HEK293 (cell line): ENCODE results near the gene IKZF2.

Source experiments
- CTCF ChIA-PET: fragments of 350-600 bp; formaldehyde crosslinking; extraction: SDS; loops from one replicate; lab custom pipeline; 2021; ENCODE audit warnings: antibody characterized with exemption; lab: Yijun Ruan, JAX
- POLR2A ChIA-PET: fragments of 300-600 bp; formaldehyde crosslinking; extraction: SDS; loops from one replicate; lab custom pipeline; 2020; ENCODE audit warnings: antibody characterized with exemption, inconsistent platforms; lab: Yijun Ruan, JAX
- H3K27ac ChIP-seq: fragments of 200-500 bp; sonication (Bioruptor generic); 2 replicates; pipeline ENCODE4 v1.5.1; 2014; ENCODE audit warnings: low read depth, low read length, control low read depth, inconsistent platforms; ENCODE audit errors: extremely low read depth
- H3K36me3 ChIP-seq, 2 experiments: fragments of 200-500 bp in 1 of 2; sonication (Bioruptor generic) in 1 of 2; 1 replicate in 1 of 2; 2 replicates in 1 of 2; pipeline ENCODE4 v1.5.1; 2014 to 2017; ENCODE audit warnings: inconsistent platforms in 2 of 2, low read length in 2 of 2; ENCODE audit not compliant: control insufficient read depth in 2 of 2, insufficient read depth in 1 of 2
- H3K4me1 ChIP-seq: fragments of 200-500 bp; sonication (Bioruptor generic); 2 replicates; pipeline ENCODE4 v1.5.1; 2014; ENCODE audit warnings: mild to moderate bottlenecking, low read length, inconsistent platforms; ENCODE audit not compliant: control insufficient read depth, insufficient read depth
- H3K4me3 ChIP-seq: 2 replicates; pipeline ENCODE4 v1.5.1; 2011; ENCODE audit warnings: low read depth, mild to moderate bottlenecking, control low read depth, low read length, moderate library complexity
- H3K9me3 ChIP-seq: fragments of 200-500 bp; sonication (Bioruptor generic); 2 replicates; pipeline ENCODE4 v1.5.1; 2014; ENCODE audit warnings: low read depth, low read length, inconsistent platforms; ENCODE audit not compliant: control insufficient read depth, insufficient read depth
- BCL11B ChIP-seq: fragments of 450-650 bp; formaldehyde crosslinking; IDR thresholded peaks from 2 replicates; pipeline ENCODE4 v1.5.1; 2016; ENCODE audit warnings: low read depth, missing biosample characterization, missing genetic modification characterization
- GLIS1 ChIP-seq: fragments of 450-650 bp; formaldehyde crosslinking; IDR thresholded peaks from 2 replicates; pipeline ENCODE4 v1.5.1; 2016; ENCODE audit warnings: missing biosample characterization, missing genetic modification characterization
- HOXA7 ChIP-seq: sonication (generic); formaldehyde crosslinking; IDR thresholded peaks from 2 replicates; pipeline ENCODE4 v1.8.1; 2022; ENCODE audit warnings: missing genetic modification reagents, borderline replicate concordance
- KLF10 ChIP-seq: fragments of 450-650 bp; IDR thresholded peaks from 2 replicates; pipeline ENCODE4 v1.5.1; 2018; ENCODE audit warnings: missing biosample characterization, mild to moderate bottlenecking, missing genetic modification characterization
- SETDB1 ChIP-seq: IDR thresholded peaks from one replicate; pipeline ENCODE4 v1.6.1; 2017; ENCODE audit warnings: mild to moderate bottlenecking, low read length, moderate library complexity, mixed read lengths; ENCODE audit not compliant: insufficient read length
- SP7 ChIP-seq: fragments of 450-650 bp; formaldehyde crosslinking; IDR thresholded peaks from 2 replicates; pipeline ENCODE4 v1.5.1; 2016; ENCODE audit warnings: missing biosample characterization, missing genetic modification characterization
- TSHZ1 ChIP-seq: fragments of 450-650 bp; formaldehyde crosslinking; IDR thresholded peaks from 2 replicates; pipeline ENCODE4 v1.5.1; 2016; ENCODE audit warnings: missing biosample characterization, missing genetic modification characterization, borderline replicate concordance
- ZBTB44 ChIP-seq: fragments of 450-650 bp; IDR thresholded peaks from 2 replicates; pipeline ENCODE4 v1.5.1; 2018; ENCODE audit warnings: missing biosample characterization, mild to moderate bottlenecking, missing genetic modification characterization
- ZBTB48 ChIP-seq: fragments of 450-650 bp; formaldehyde crosslinking; IDR thresholded peaks from 2 replicates; pipeline ENCODE4 v1.5.1; 2016; ENCODE audit warnings: missing biosample characterization, missing genetic modification characterization
- ZNF112 ChIP-seq: fragments of 450-650 bp; formaldehyde crosslinking; IDR thresholded peaks from 2 replicates; pipeline ENCODE4 v1.5.0; 2017; ENCODE audit warnings: missing biosample characterization, missing genetic modification characterization
- ZNF138 ChIP-seq: fragments of 450-650 bp; formaldehyde crosslinking; IDR thresholded peaks from 2 replicates; pipeline ENCODE4 v1.5.1; 2016; ENCODE audit warnings: missing biosample characterization, missing genetic modification characterization, borderline replicate concordance
- ZNF174 ChIP-seq: fragments of 450-650 bp; formaldehyde crosslinking; IDR thresholded peaks from 2 replicates; pipeline ENCODE4 v1.5.0; 2017; ENCODE audit warnings: missing biosample characterization, mild to moderate bottlenecking, missing genetic modification characterization
- ZNF23 ChIP-seq: fragments of 450-650 bp; formaldehyde crosslinking; IDR thresholded peaks from 2 replicates; pipeline ENCODE4 v1.5.1; 2016; ENCODE audit warnings: missing biosample characterization, missing genetic modification characterization, borderline replicate concordance
- ZNF266 ChIP-seq: fragments of 450-650 bp; formaldehyde crosslinking; IDR thresholded peaks from 2 replicates; pipeline ENCODE4 v1.5.1; 2016; ENCODE audit warnings: missing biosample characterization, missing genetic modification characterization, low read depth
- ZNF274 ChIP-seq, 2 experiments: fragments of 200-500 bp in 1 of 2; fragments of 450-650 bp in 1 of 2; sonication (Bioruptor generic) in 1 of 2; formaldehyde crosslinking in 1 of 2; IDR thresholded peaks; 2 replicates each; pipeline versions ENCODE4 v1.5.1 to v1.6.1; 2014 to 2016; ENCODE audit warnings: borderline replicate concordance in 1 of 2, inconsistent platforms in 1 of 2, low read length in 1 of 2, missing biosample characterization in 1 of 2, missing genetic modification characterization in 1 of 2
- ZNF350 ChIP-seq: fragments of 450-650 bp; formaldehyde crosslinking; IDR thresholded peaks from 2 replicates; pipeline ENCODE4 v1.5.0; 2017; ENCODE audit warnings: missing biosample characterization, mild to moderate bottlenecking, missing genetic modification characterization
- ZNF513 ChIP-seq: fragments of 450-650 bp; IDR thresholded peaks from 2 replicates; pipeline ENCODE4 v1.5.1; 2018; ENCODE audit warnings: missing biosample characterization, missing genetic modification characterization
- ZNF530 ChIP-seq: fragments of 450-650 bp; formaldehyde crosslinking; IDR thresholded peaks from 2 replicates; pipeline ENCODE4 v1.5.1; 2016; ENCODE audit warnings: low read depth, missing biosample characterization, missing genetic modification characterization
- ZNF623 ChIP-seq: fragments of 450-650 bp; formaldehyde crosslinking; IDR thresholded peaks from 2 replicates; pipeline ENCODE4 v1.5.1; 2016; ENCODE audit warnings: missing biosample characterization, missing genetic modification characterization
- ZNF645 ChIP-seq: fragments of 450-650 bp; formaldehyde crosslinking; IDR thresholded peaks from 2 replicates; pipeline ENCODE4; 2016; ENCODE audit warnings: missing biosample characterization, missing genetic modification characterization
- ZNF660 ChIP-seq: fragments of 450-650 bp; IDR thresholded peaks from 2 replicates; pipeline ENCODE4 v1.5.1; 2018; ENCODE audit warnings: missing biosample characterization, mild to moderate bottlenecking, missing genetic modification characterization
- ZNF692 ChIP-seq: fragments of 450-650 bp; formaldehyde crosslinking; IDR thresholded peaks from 2 replicates; pipeline ENCODE4 v1.5.1; 2016; ENCODE audit warnings: missing biosample characterization, missing genetic modification characterization
- ZNF791 ChIP-seq: fragments of 450-650 bp; formaldehyde crosslinking; IDR thresholded peaks from 2 replicates; pipeline ENCODE4 v1.5.1; 2016; ENCODE audit warnings: missing biosample characterization, missing genetic modification characterization
- ZNF792 ChIP-seq: fragments of 450-650 bp; formaldehyde crosslinking; IDR thresholded peaks from 2 replicates; pipeline ENCODE4 v1.5.1; 2016; ENCODE audit warnings: missing biosample characterization, missing genetic modification characterization
- TF ChIP-seq, protein P1 (sequence below): fragments of 450-650 bp; formaldehyde crosslinking; IDR thresholded peaks from 2 replicates; pipeline ENCODE4 v1.5.1; 2017; ENCODE audit warnings: missing biosample characterization, missing genetic modification characterization

Gene IKZF2

GRCh38 chr2:213002383-213002782 is 149.0 kb downstream of the IKZF2 start (continued):
- no peak for TF ChIP-seq ZNF692
- no peak for TF ChIP-seq ZBTB44 (tag by site-specific recombination)
- TF ChIP-seq SP7 (tag by site-specific recombination): no peak
- no peak for TF ChIP-seq ZNF274 (IDR thresholded peaks at IDR 0.05; ENCODE audit: low read length)
- no peak for TF ChIP-seq ZNF274 (tag by site-specific recombination; IDR thresholded peaks at IDR 0.05; ENCODE audit: borderline replicate concordance)
- no peak for TF ChIP-seq ZNF174 (tag by site-specific recombination)
- no peak for TF ChIP-seq ZNF792
- TF ChIP-seq TSHZ1 (tag by site-specific recombination): no peak
- TF ChIP-seq, protein P1, sequence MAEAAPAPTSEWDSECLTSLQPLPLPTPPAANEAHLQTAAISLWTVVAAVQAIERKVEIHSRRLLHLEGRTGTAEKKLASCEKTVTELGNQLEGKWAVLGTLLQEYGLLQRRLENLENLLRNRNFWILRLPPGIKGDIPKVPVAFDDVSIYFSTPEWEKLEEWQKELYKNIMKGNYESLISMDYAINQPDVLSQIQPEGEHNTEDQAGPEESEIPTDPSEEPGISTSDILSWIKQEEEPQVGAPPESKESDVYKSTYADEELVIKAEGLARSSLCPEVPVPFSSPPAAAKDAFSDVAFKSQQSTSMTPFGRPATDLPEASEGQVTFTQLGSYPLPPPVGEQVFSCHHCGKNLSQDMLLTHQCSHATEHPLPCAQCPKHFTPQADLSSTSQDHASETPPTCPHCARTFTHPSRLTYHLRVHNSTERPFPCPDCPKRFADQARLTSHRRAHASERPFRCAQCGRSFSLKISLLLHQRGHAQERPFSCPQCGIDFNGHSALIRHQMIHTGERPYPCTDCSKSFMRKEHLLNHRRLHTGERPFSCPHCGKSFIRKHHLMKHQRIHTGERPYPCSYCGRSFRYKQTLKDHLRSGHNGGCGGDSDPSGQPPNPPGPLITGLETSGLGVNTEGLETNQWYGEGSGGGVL (tag by site-specific recombination): no peak
- TF ChIP-seq HOXA7 (CRISPR knock-in tag): no peak
- no peak for TF ChIP-seq ZNF266 (tag by site-specific recombination)
- no peak for TF ChIP-seq ZNF660 (tag by site-specific recombination)

- ChIA-PET POLR2A (no interaction called here), CTCF (no interaction called here)
- no peak for TF ChIP-seq SETDB1
- TF ChIP-seq BCL11B (tag by site-specific recombination): no peak
- no peak for TF ChIP-seq ZNF138 (tag by site-specific recombination)
- no peak for TF ChIP-seq ZNF623 (tag by site-specific recombination)
- no peak for TF ChIP-seq ZBTB48
- no peak for TF ChIP-seq ZNF645 (tag by site-specific recombination)
- TF ChIP-seq KLF10 (tag by site-specific recombination): no peak
- no peak for TF ChIP-seq ZNF530 (tag by site-specific recombination)
- TF ChIP-seq ZNF112: no peak
- TF ChIP-seq ZNF513 (tag by site-specific recombination): no peak
- TF ChIP-seq ZNF350 (tag by site-specific recombination): no peak
- TF ChIP-seq ZNF791 (tag by site-specific recombination): no peak
- no peak for TF ChIP-seq ZNF23
- no peak for TF ChIP-seq GLIS1 (tag by site-specific recombination)
Measured at GRCh38 chr2:213001297-213001910, 150.0 kb downstream of the IKZF2 start.

More at GRCh38 chr2:213001297-213001910, 150.0 kb downstream of the IKZF2 start:
- H3K9me3 ChIP-seq: no peaks in the 10 kb centered on the region
- H3K4me3 ChIP-seq: no peak overlapping the region
- H3K4me1 ChIP-seq: no peaks in the 10 kb centered on the region; the same call in 1 of the 2 replicates
- H3K27ac ChIP-seq: no peak overlapping the region
- H3K36me3 ChIP-seq: no peaks in the 10 kb centered on the region
